Thyroid gland (tissue), 4 donors: Measurements from ENCODE around the gene HIC1. TPM values are rescaled to one million over a fixed set of nuclear protein-coding genes. Genes with fewer than 3 reads are reported as not detected.

Experiments
- DNase-seq, 2 donors: peaks; one replicate each; pipeline ENCODE4 v3.0.0-alpha.2; 2019
- H3K27ac ChIP-seq, 3 donors: fragments of 200-600 bp; sonication (generic); 1 replicate in 2 of 3; 2 replicates in 1 of 3; pipeline ENCODE4 v1.5.1; 2016 to 2019; ENCODE audit warnings: mild to moderate bottlenecking in 1 of 3, moderate library complexity in 1 of 3
- H3K27me3 ChIP-seq: fragments of 200-600 bp; sonication (generic); one replicate; pipeline ENCODE4 v1.5.1; 2019
- H3K36me3 ChIP-seq, 2 donors: fragments of 200-600 bp; sonication (generic); one replicate each; pipeline ENCODE4 v1.5.1; 2016 to 2019
- H3K4me1 ChIP-seq, 2 donors: fragments of 200-600 bp; sonication (generic); one replicate each; pipeline ENCODE4 v1.5.1; 2017 to 2019
- H3K4me3 ChIP-seq, 3 donors: fragments of 200-600 bp; sonication (generic); replicated peaks in 1 of 3; 1 replicate in 2 of 3; 2 replicates in 1 of 3; pipeline ENCODE4 v1.5.1; 2016; ENCODE audit warnings: mild to moderate bottlenecking in 1 of 3
- H3K9me3 ChIP-seq: fragments of 200-600 bp; sonication (generic); one replicate; pipeline ENCODE4 v1.5.1; 2017
- POLR2A ChIP-seq, 2 donors: fragments of 450-650 bp; IDR thresholded peaks; one replicate each; pipeline ENCODE4 v1.6.1; 2017; ENCODE audit warnings: antibody characterized with exemption in 2 of 2, mild to moderate bottlenecking in 2 of 2, moderate library complexity in 1 of 2
- WGBS, 2 donors: methylation state at CpG; one replicate each; pipeline ENCODE4 v1.1.5; 2017; 5-methylcytosine and 5-hydroxymethylcytosine counted together
- intact Hi-C: fragments of 100-400 bp; cut with DNase I; formaldehyde crosslinking; loops from one replicate; pipeline ENCODE4 v1.15.1; 2023
- total RNA-seq, 4 donors: library from RNA; depleted of rRNA; stranded (reverse); fragments of >200 nt; gene quantifications; one replicate each; pipeline ENCODE4 v1.2.3, GENCODE V29; 2016
- TF ChIP-seq, protein P1 (sequence below), 6 experiments: fragments of 200-600 bp in 3 of 6; fragments of 450-650 bp in 3 of 6; sonication (generic) in 3 of 6; IDR thresholded peaks; one replicate each; pipeline ENCODE4 v1.5.1; 2016 to 2019; ENCODE audit warnings: antibody characterized with exemption in 6 of 6, mild to moderate bottlenecking in 2 of 6, inconsistent platforms in 1 of 6, moderate library complexity in 1 of 6

Gene HIC1
- total RNA-seq, 4 donors from 2014 or later: 13.3 to 23.2 (median 18.3) TPM

DNA sequence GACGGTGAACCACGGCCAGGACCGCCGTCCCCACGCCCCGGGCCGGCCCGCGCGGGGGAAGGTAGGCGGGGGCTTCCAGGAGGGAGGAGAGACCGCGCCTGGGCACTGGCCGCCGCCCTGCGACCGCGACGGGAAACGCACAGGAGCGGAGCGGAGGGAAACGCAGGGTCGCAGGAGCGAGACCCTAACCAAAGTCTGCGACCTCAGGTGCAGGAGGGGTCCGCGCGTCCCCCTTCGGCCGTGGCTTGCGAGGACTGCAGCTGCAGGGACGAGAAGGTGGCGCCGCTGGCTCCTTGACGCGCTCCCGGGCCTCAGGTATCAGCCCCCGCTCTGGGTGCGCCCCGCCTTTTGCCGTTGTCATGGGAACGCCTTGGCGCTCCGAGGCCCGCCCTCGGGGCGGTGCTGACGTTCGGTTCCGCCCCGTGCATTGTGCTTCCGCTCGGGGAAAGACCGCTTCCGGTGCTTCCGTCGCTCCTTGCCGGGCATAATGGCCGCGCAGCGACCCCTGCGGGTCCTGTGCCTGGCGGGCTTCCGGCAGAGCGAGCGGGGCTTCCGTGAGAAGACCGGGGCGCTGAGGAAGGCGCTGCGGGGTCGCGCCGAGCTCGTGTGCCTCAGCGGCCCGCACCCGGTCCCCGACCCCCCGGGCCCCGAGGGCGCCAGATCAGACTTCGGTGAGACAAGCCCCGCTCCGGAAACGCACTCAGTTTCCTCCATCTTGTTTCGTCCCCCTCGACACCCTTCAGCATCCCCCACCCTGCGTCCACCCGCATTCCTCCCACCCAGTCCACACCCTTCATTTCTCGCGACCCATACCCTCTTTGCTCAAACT, 13.1 kb upstream of the HIC1 start, which contains the start of gene OVCA2:
Gene OVCA2 (plus strand): TSS at position 462 of the 829 bp plus-strand sequence. CDS start 26 bp downstream, at position 488.
- H3K27me3 ChIP-seq: no peaks in the 10 kb centered on the region
- intact Hi-C loops: loop anchor here (5.0 kb wide), 1 partner anchor 319 kb away; the partner anchor contains the start of gene WDR81
- 1 to 4% methylated on average over 11 to 46 of the region's 93 CpGs for WGBS, 2 donors

DNA sequence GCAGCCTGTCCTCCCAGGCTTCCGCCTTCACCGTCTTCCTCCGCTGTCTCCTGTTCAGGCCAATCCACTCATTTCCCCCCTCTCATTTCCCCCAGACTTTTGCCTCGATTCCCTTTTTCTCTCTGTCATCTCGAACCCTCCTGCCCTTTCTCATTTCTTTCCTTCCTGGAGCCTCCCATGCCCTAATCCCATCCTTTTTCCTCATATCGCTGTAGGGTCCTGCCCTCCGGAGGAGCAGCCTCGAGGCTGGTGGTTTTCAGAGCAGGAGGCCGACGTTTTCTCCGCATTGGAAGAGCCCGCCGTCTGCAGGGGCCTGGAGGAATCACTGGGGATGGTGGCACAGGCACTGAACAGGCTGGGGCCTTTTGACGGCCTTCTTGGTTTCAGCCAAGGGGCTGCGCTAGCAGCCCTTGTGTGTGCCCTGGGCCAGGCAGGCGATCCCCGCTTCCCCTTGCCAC, 12.5 kb upstream of the HIC1 start:
- peak in 1 of 2 donors; percentile 10 for DNase-seq
- peaks cover 16 to 22% of the 10 kb centered on the region in 2 donors for H3K4me1 ChIP-seq
- peaks cover under 1 to 18% of the 10 kb centered on the region in 2 donors for H3K36me3 ChIP-seq
- TF ChIP-seq POLR2A (IDR thresholded peaks at IDR 0.05): no peak
- TF ChIP-seq, protein P1, sequence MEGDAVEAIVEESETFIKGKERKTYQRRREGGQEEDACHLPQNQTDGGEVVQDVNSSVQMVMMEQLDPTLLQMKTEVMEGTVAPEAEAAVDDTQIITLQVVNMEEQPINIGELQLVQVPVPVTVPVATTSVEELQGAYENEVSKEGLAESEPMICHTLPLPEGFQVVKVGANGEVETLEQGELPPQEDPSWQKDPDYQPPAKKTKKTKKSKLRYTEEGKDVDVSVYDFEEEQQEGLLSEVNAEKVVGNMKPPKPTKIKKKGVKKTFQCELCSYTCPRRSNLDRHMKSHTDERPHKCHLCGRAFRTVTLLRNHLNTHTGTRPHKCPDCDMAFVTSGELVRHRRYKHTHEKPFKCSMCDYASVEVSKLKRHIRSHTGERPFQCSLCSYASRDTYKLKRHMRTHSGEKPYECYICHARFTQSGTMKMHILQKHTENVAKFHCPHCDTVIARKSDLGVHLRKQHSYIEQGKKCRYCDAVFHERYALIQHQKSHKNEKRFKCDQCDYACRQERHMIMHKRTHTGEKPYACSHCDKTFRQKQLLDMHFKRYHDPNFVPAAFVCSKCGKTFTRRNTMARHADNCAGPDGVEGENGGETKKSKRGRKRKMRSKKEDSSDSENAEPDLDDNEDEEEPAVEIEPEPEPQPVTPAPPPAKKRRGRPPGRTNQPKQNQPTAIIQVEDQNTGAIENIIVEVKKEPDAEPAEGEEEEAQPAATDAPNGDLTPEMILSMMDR (IDR thresholded peaks at IDR 0.05): no peak
- intact Hi-C loops: loop anchor here (5.0 kb wide), 1 partner anchor 320 kb away; the partner anchor contains the start of gene WDR81
- peak overlapping the region; percentile 81 to 91 (median 84) for H3K27ac ChIP-seq
- H3K4me3 ChIP-seq: peak overlapping the region; percentile 44 to 90 (median 84)
- no peaks in the 10 kb centered on the region for H3K27me3 ChIP-seq
- H3K9me3 ChIP-seq: no peaks in the 10 kb centered on the region
- 19 to 21% methylated on average over 17 of the region's 17 CpGs for WGBS, 2 donors

More for the DNA sequence above, 13.1 kb upstream of the HIC1 start, which contains the start of gene OVCA2:
- Histone ChIP-seq H3K4me1 (peaks cover 16 to 22% of the 10 kb centered on the region in 2 donors), H3K4me3 (peak within 1 kb of the TSS; percentile 44 to 90 (median 84)), H3K36me3 (peaks cover 7 to 24% of the 10 kb centered on the region in 2 donors), H3K9me3 (no peaks in the 10 kb centered on the region), H3K27ac (peak within 1 kb of the TSS; percentile 81 to 91 (median 84))
- TF ChIP-seq POLR2A (IDR thresholded peaks at IDR 0.05): peak in 1 of 2 donors; percentile 85
- TF ChIP-seq, protein P1 (IDR thresholded peaks at IDR 0.05): peak in 3 of 6 experiments; percentile 38 to 65 (median 49)
- DNase-seq: peak; percentile 95 to 96

DNA sequence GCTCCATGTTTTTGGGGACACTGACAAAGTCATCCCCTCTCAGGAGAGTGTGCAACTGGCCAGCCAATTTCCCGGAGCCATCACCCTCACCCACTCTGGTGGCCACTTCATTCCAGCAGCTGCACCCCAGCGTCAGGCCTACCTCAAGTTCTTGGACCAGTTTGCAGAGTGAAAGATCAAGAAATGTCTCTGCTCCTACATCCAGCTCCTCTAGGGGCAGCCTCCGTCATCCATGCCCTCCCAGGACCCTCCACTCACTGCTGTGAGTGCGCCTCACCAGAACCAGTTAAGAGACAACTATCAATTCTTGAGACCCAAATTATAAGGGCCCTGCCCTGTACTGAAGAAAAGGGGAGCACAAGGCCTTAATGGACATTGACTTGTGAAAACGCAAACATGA, 12.0 kb upstream of the HIC1 start:
- 83 to 88% methylated on average over 5 of the region's 5 CpGs for WGBS, 2 donors
- Histone ChIP-seq H3K27me3 (no peaks in the 10 kb centered on the region), H3K27ac (peak overlapping the region in 1 of 3 donors; percentile 84), H3K36me3 (peaks cover 0 to 18% of the 10 kb centered on the region in 2 donors), H3K4me1 (peaks cover 16 to 22% of the 10 kb centered on the region in 2 donors), H3K4me3 (peak overlapping the region in 1 of 3 donors; percentile 84), H3K9me3 (no peaks in the 10 kb centered on the region)
- no peak for DNase-seq
- TF ChIP-seq, protein P1 (IDR thresholded peaks at IDR 0.05): no peak
- no peak for TF ChIP-seq POLR2A (IDR thresholded peaks at IDR 0.05)
- intact Hi-C loops: loop anchor here (5.0 kb wide), 1 partner anchor 321 kb away; the partner anchor contains the start of gene WDR81

DNA sequence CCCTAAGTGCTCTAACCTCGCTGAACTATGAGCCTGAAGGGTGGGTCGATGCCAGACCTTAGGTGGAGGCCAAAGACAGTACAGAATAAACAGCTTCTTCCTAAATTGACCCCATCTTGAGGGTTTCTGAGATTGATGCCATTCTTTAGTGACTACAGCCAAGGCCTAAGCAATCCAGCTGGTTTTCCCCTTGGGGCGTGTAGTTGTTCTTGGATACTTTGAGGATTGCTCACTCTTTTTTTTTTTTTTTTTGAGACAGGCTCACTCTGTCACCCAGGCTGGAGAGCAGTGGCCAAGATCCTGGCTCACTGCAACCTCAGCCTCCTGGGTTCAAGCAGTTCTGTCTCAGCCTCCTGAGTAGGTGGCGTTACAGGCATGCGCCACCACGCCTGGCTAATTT, 11.1 kb upstream of the HIC1 start:
- no peak overlapping the region for H3K4me3 ChIP-seq
- no peak overlapping the region for H3K27ac ChIP-seq
- no peaks in the 10 kb centered on the region for H3K9me3 ChIP-seq
- TF ChIP-seq, protein P1 (IDR thresholded peaks at IDR 0.05): no peak
- no peak for TF ChIP-seq POLR2A (IDR thresholded peaks at IDR 0.05)
- intact Hi-C loops: loop anchor here (5.0 kb wide), 1 partner anchor 321 kb away; the partner anchor contains the start of gene WDR81
- no peaks in the 10 kb centered on the region for H3K27me3 ChIP-seq
- DNase-seq: no peak
- peaks cover 18 to 25% of the 10 kb centered on the region in 2 donors for H3K4me1 ChIP-seq
- peaks cover 0 to 12% of the 10 kb centered on the region in 2 donors for H3K36me3 ChIP-seq
- 87 to 93% methylated on average over 6 of the region's 6 CpGs for WGBS, 2 donors
